DMS153 (cell line): Measurements from ENCODE around the gene FAM163B.

Source experiments
- DNase-seq: peaks from one replicate; lab custom pipeline; 2025; lab: John Stamatoyannopoulos, UW

Gene FAM163B

GRCh38 chr9:133599470-133600173 lies 9.6 kb downstream of the FAM163B start:
- no peak for DNase-seq

GRCh38 chr9:133598978-133599377 lies 10.2 kb downstream of the FAM163B start:
- DNase-seq: no peak

- DNase-seq: peak; percentile 31
Observed at GRCh38 chr9:133597316-133597957, 11.8 kb downstream of the FAM163B start.

GRCh38 chr9:133595910-133596309 lies 13.3 kb downstream of the FAM163B start:
- DNase-seq: no peak

GRCh38 chr9:133594310-133594709 lies 14.9 kb downstream of the FAM163B start:
- DNase-seq: no peak

- DNase-seq: no peak
Observed at GRCh38 chr9:133593587-133594253, 15.5 kb downstream of the FAM163B start.

GRCh38 chr9:133592731-133593409 lies 16.3 kb downstream of the FAM163B start:
- DNase-seq: no peak

GRCh38 chr9:133591985-133592384 lies 17.2 kb downstream of the FAM163B start:
- no peak for DNase-seq

GRCh38 chr9:133591116-133591910 lies 17.9 kb downstream of the FAM163B start:
- peak; percentile 63 for DNase-seq

- DNase-seq: no peak
Observed at GRCh38 chr9:133590231-133590855, 18.8 kb downstream of the FAM163B start.

- no peak for DNase-seq
Observed at GRCh38 chr9:133589454-133590227, 19.5 kb downstream of the FAM163B start.

- DNase-seq: no peak
Observed at GRCh38 chr9:133587466-133587865, 21.7 kb downstream of the FAM163B start.

- DNase-seq: peak; percentile 21
Observed at GRCh38 chr9:133587051-133587450, 22.1 kb downstream of the FAM163B start.

GRCh38 chr9:133585481-133586351 lies 23.5 kb downstream of the FAM163B start:
- DNase-seq: no peak

- DNase-seq: peak; percentile 89
Observed at GRCh38 chr9:133584559-133585476, 24.4 kb downstream of the FAM163B start.

GRCh38 chr9:133584167-133584558 lies 25.0 kb downstream of the FAM163B start:
- DNase-seq: no peak

- DNase-seq: peak; percentile 33
Observed at GRCh38 chr9:133583586-133583985, 25.6 kb downstream of the FAM163B start.

GRCh38 chr9:133583111-133583510 lies 26.1 kb downstream of the FAM163B start:
- DNase-seq: no peak
